Epidermal melanocyte (primary cell): Measurements from ENCODE around the gene PPM1J.

Experiments
- DNase-seq: peaks from one replicate; pipeline ENCODE4 v3.0.0; 2011; ENCODE audit warnings: low spot score; ENCODE audit not compliant: insufficient read length

Gene PPM1J

DNA sequence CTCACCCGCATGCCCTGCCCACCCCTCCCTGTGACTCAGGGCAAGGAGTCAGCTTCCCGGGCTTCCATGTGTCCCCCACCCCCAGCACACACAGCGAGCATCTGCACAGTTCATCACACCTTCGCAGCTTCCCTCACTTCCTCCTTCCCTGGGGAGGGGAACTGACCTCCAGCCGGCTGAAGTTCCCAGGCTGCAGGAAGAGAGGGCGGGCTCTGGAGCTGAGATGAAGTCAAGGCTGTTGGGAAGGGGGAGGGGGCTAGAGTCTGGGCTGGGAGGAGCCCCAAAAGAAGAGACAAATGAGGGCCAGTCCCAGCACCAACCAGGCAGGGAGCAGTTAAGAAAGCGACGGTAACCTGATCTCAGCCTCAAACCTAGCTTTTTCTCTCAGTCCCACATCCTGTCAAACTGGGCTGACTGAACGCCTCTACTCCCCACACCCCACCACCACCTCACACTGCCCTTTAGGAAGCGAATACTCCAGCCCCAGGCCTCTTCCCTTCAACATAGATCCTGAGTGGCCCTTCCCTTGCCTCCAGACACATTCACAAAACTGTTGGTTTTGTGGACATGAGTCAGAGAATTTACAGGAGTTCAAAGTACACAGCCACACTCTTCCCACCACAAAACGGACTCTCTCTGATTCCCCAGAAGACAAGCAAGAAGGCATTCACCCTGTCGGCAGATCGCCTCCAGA, 10.1 kb downstream of the PPM1J start:
- DNase-seq, result peak; percentile 93

DNA sequence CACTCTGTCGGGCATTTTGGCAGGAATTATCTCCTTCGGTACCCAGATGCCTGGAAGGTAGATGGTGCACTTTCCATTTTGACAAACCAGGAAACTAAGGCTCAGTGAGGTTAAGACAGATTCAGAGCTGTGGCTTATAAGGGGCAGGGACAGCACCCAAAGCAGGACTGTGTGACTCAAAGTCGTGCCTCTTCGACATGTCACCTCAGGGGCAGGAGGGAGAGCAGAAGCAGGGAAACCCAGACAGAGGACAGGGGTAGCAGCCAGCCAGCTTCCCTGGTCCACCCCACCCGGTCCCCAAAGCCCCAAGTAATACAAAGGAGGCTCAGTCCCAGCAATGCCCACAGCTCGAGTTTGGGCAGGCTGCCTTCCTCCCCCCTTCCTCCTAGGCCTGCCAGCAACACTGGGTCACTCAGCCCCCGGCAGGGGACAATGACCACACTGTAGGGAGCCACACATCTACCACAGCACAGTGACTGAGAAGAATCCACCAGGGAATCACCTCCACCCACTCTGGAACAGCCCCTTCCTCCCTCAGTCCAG, 10.7 kb downstream of the PPM1J start:
- no peak for DNase-seq

DNA sequence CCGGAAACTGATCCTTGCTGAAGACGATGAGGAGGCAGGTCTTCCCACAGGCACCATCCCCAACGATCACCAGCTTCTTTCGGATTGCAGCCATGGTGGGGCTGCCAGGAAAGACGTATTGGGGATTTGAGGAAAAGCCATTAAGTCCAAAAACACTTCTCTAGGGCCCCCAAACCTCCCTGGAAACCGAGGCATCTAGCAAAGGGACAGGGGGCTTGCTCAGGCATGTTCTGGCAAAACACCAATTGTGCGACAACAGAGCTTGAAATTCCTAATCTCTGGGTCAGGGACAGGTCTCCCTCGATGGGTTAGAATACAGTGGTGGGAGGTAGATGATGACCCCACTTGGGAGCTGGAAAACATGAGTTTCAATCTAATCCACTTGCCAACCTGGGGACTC, 11.4 kb downstream of the PPM1J start:
- no peak for DNase-seq

DNA sequence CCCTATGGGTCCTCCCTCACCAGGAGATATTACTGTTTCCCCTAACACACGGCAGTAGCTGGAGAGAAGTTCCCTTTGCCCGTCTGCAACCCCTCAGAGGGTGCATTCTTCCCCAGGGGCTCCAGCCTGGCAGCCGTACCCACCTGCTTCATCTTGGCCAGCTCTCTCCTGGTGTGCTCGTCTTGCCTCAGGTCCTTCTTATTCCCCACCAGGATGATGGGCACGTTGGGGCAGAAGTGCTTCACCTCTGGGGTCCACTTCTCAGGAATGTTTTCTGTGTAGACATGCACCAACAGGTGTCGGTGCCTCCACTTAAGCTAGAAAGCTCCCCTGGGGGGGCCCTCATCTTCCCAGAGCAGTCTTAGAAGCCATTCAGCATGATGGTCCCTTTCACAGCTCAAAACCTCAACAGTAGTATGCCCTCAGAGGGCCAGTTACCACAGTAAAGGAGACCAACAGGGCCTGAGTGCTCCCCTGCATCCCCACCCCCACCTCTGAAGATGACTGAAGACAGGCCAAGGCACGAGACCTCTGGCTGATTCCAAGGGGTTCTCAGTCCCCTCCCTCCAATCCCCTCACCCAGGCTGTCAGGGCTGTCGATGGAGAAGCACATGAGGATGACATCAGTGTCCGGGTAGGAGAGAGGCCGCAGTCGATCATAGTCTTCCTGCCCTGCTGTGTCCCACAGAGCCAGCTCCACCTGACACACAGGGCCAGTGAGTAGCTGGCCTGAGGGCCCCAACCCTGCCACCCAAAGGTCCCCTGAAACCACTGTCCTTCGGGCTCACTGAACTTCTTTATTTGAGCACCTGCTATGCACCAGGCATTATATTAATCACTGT, 12.5 kb downstream of the PPM1J start:
- DNase-seq, result no peak

DNA sequence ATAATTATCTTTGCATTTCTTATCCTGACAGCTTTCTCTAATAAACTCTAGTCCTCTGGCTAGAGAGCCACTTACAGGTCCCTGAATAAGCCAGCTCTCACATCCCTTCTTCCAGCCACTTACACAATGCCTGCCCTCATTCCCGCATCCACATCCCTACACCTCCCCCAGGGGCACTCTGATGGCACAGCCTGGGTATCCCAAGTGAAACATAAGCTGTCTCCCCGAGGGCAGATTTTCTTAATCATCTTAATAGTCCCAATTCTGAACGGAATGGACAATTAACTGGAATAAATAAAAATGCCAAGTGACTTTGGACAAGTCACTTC, 13.1 kb downstream of the PPM1J start:
- no peak for DNase-seq

DNA sequence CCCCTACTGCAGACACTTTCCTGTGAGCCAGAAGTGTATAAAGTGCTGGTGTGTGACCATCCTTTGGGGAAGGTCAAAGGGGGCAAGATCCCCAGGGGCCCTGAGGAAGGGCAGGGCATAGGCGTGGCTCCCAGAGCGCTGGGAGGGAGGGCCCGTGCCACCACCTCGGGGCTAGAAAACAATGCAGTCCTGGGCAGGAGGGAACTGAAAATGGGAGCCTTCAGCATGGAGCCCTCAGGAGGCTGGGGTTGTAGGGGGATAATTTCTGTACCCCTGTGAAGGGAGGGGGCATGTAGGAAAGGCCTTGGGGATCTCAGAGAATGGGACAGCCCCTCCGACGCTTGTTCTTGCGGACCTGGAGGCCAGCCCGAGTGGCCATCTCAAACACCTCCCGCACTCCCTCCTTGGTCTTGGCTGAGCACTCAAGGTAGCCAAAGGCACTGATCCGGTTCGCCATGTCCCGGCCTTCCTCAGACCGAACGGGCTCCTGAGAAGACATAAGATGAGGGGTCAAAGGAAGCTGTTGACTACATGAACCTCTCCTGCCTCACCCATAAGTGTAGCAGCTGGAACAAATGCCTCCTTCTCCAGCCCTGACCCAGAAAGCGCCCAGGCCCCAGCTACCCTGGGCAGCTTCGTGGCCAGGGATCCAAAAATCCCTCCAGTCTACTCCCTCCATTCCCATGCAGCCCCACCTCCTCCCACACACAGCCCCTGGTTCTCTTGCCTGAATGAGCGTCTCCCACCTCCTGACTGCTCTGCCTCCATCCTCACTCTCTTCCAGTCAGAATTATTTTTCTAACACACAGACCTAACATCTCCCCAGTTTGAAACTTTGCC, 13.7 kb downstream of the PPM1J start:
- DNase-seq, result no peak

DNA sequence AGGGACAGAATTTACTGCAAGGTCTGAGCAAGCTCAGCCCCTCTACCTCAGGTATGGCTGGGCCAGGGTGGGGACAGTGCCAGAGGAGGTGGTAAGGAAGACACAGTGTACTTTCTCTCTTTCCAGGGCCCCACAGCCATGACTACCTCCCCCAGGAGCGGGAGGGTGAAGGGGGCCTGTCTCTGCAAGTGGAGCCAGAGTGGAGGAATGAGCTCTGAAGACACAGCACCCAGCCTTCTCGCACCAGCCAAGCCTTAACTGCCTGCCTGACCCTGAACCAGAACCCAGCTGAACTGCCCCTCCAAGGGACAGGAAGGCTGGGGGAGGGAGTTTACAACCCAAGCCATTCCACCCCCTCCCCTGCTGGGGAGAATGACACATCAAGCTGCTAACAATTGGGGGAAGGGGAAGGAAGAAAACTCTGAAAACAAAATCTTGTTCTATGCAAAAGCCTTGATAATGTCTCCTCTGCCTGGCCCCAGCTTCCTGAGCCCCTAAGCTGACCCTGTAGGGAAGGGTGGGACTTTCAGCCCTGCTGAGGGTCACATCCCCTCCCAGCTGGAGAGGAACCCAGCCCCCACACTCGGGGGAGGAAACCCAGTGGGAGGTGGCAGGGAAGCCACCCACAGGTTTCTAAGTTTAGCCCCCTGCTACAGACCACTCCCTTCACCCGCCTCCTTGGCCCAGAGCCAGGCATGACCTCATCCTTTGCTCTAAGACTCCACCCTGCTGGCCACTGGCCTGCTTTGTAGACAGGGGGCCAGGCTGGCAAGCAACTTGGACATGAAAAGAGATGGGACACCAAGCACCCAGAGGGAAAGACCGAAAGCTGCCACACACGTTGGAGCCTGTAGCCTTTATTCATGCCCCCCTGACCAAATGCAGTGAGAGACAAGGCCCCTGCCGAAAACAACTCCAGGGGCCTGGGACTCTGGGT, 14.6 kb downstream of the PPM1J start:
- peak; percentile 84 for DNase-seq

DNA sequence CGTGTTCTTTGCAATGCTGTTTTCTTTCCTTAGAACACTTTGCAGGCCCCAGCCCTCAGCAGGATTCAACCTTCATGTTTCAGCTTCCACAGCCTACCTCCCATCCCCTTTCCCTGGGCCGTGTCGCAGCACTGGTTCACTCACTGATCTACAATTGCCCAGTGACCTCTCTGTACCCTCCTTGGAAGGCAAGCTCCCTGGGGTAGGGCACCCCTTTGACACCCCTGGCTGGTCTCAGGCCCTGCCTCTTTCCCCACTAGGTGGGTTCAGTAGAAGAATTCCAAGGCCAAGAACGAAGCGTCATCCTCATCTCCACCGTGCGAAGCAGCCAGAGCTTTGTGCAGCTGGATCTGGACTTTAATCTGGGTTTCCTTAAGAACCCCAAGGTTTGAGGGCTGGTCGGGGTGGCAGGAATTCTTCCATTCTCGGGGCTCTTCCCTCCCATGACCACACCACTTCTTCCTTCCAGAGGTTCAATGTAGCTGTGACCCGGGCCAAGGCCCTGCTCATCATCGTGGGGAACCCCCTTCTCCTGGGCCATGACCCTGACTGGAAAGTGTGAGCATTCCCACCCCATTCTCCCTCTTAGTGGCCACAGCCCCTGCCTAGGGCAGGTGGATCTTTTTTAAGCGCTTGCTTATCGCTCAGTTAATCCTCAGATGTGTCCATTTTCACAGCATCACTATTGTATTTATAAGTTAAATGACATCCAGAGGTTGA, 15.5 kb downstream of the PPM1J start:
- DNase-seq, result no peak

DNA sequence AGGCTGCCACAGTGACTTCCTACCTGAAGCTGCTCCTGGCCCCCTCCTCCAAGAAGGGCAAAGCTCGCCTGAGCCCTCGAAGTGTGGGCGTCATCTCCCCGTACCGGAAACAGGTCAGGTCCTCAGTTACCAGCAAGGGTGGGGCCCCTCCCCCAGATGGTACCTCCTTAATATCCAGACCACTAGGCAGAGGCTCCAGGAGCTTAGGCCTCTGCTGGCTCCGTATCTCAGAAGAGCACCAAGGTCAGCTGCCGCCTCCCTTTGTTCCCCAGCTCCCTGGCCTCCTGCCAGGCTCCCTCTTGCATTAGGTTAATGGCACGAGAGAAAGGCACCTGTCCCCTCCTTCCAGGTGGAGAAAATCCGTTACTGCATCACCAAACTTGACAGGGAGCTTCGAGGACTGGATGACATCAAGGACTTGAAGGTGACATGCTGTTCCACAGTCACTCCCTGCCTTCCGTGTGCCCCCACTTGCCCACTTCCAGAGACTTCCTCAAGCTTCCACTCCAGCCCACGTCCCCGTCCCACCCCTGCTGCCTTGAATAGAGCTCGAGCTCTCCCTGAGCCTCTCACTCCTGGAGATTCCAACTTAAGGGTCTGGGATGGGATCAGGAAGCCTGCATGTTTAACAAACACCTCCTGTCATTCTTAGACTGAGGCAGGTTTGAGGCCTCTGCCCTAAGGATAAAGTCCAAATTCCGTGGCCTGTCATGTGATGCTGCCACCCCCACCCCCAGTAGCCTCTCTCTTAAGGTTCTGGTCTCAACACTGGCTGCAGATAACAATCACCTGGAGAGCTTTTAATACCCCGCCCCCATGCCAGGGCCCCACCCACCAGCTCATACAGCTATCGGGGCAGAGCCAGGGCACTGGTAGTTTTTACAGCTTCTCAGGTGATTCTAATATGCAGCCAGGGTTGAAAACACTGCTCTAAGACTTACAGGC, 16.5 kb downstream of the PPM1J start:
- DNase-seq, result no peak

DNA sequence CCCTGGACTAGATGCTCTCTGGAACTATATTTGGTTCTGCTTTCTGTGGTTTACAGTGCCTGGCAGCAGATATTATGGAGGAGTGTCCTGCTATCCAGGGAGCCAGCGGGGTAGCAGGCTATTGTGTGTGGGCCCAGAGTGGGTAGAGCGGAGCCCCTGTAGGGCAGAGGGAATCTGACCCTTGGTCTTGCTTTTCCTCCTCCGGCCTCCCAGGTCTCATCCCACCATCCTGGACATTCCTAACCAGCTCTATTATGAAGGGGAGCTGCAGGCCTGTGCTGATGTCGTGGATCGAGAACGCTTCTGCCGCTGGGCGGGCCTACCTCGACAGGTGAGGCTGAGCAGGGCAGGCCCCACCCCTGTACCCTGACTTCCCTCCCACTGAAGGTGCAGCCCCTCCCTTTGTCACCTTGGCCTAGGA, 17.3 kb downstream of the PPM1J start:
- DNase-seq, result no peak

DNA sequence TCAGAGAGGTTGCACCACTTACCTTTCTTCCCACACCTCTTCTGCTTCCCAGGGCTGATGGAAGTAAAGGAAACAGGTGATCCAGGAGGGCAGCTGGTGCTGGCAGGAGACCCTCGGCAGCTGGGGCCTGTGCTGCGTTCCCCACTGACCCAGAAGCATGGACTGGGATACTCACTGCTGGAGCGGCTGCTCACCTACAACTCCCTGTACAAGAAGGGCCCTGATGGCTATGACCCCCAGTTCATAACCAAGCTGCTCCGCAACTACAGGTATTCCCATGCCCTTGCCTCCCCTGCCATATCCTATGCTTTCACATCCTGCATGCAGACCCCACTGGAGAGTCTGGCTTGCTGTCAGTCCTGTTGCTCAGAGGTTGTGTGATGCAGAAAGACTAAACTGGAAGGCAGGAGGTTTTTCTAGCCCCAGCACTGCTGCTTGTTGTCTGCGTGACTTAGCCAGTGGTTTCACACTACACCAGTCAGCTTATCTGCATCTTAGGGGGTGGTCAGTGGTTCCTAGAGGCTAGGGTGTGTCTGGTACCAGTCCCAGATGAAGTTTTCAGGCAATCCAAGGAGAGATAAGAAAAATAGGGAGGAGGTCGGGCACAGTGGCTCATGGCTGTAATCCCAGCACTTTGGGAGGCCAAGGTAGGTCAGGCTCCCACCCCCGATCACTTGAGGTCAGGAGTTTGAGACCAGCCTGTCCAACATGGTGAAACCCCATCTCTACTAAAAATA, 18.4 kb downstream of the PPM1J start:
- no peak for DNase-seq

DNA sequence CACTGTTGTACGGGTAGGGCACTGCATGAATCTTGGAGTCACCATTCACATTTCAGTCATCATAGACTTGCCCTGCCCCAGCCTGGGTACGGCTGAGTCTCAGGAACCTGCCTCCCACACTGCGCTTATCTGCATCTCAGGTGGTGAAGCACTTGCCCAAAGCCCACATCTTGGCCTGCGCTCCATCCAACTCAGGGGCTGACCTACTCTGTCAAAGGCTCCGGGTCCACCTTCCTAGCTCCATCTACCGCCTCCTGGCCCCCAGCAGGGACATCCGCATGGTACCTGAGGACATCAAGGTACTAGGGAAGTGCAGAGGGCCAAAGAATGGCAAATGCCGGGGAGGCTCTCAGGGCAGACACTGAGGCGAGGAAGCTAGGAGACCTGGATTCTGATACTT, 19.9 kb downstream of the PPM1J start:
- DNase-seq, result no peak

DNA sequence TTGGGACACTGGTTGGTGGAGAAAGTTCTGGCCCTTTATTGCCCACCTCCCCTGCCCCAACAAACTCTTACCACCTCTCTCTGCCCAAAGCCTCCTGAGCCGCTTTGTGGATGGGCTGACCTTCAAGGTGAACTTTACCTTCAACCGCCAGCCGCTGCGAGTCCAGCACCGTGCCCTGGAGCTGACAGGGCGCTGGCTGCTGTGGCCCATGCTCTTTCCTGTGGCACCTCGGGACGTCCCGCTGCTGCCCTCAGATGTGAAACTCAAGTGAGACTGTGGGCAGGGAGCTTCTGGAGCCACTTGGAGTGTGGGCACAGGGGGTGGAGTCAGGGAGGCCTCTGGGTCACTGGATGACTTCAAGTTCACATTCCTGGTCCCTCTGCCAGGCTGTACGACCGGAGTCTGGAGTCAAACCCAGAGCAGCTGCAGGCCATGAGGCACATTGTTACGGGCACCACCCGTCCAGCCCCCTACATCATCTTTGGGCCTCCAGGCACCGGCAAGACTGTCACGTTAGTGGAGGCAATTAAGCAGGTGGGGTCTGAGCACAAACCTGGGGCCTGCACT, 20.7 kb downstream of the PPM1J start:
- no peak for DNase-seq

DNA sequence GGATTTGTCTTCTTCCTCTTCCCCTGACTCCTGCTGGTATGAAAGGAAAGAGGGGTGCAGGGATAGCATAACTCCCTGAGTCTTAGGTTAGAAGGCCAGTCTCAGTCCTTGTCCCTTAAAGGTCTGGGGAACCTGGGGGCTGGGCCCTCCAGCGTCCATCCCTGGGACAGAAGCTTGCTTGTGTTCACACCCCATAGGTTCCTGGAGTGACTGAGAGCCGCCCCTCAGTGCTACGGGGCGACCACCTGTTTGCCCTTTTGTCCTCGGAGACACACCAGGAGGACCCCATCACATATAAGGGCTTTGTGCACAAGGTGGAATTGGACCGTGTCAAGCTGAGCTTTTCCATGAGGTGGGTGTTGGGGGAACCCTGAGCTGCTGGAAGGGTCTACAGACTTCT, 21.3 kb downstream of the PPM1J start:
- DNase-seq, result no peak

DNA sequence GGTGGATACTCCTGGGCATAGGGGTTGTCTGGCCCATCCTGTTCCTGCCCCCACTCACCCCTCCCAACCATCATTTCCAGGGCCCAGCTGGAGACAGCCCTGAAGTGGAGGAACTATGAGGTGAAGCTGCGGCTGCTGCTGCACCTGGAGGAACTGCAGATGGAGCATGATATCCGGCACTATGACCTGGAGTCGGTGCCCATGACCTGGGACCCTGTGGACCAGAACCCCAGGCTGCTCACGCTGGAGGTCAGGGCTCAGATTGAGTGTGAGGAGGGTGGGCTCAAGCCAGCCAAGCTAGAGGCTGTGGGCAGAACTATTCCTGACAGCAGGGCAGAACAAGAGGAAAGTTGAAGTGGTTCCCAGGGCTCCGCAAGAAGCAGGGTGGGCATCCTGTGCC, 22.5 kb downstream of the PPM1J start:
- no peak for DNase-seq

DNA sequence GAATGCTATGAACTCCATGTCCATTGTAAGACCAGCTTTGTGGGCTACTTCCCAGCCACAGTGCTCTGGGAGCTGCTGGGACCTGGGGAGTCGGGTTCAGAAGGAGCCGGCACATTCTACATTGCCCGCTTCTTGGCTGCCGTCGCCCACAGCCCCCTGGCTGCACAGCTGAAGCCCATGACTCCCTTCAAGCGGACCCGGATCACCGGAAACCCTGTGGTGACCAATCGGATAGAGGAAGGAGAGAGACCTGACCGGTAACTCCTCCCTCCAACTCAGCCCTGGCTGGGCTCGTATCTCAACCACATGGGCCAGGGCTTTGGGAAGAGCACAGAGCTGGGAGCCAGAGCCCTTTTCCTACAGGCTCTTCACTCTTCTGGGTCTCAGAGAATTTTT, 25.3 kb downstream of the PPM1J start:
- no peak for DNase-seq

DNA sequence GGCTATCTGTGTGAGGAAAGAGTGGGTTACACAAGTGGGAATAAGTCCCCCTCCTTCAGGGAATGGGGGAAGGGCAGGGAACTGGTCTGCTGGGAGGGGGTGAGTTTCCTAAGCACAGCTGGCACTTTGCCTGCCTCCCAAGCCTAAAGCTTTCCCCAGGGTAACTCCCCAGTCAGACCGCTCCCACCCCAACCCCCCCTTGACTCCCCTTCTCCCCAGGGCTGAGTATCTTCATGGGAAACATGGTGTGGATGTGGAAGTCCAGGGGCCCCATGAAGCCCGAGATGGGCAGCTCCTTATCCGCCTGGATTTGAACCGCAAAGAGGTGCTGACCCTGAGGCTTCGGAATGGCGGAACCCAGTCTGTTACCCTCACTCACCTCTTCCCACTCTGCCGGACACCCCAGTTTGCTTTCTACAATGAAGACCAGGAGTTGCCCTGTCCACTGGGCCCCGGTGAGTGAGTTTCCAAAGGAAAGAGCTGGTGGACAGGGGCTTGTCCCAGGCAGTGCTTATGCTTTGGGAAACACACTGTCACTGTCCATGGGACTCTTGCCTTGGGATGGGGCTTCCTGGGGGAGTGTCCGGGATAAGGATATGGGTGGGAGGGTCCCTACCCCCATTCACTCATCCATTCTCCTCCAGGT, 25.8 kb downstream of the PPM1J start:
- DNase-seq, result no peak
